IPS-15b (cell line): ENCODE data around the gene EVC2.

Experiments
- H3K27me3 ChIP-seq: one replicate; pipeline ENCODE4 v1.6.1; 2013; ENCODE audit warnings: low read length; ENCODE audit not compliant: control insufficient read depth, insufficient read depth
- H3K36me3 ChIP-seq: one replicate; pipeline ENCODE4 v1.6.1; 2013; ENCODE audit warnings: low read length; ENCODE audit not compliant: control insufficient read depth, insufficient read depth
- H3K4me1 ChIP-seq: one replicate; pipeline ENCODE4 v1.6.1; 2013; ENCODE audit warnings: mild to moderate bottlenecking, low read length; ENCODE audit not compliant: control insufficient read depth, insufficient read depth
- H3K4me3 ChIP-seq: one replicate; pipeline ENCODE4 v1.5.1; 2013; ENCODE audit warnings: low read depth, low read length
- H3K9ac ChIP-seq: one replicate; pipeline ENCODE4 v1.6.1; 2013; ENCODE audit warnings: low read depth, mild to moderate bottlenecking, low read length
- H3K9me3 ChIP-seq: one replicate; pipeline ENCODE4 v1.6.1; 2013; ENCODE audit warnings: mild to moderate bottlenecking, low read length; ENCODE audit not compliant: control insufficient read depth, insufficient read depth

Gene EVC2

GRCh38 chr4:5752376-5753184 is 44.2 kb upstream of the EVC2 start:
- Histone ChIP-seq H3K4me1 (peaks cover 8% of the 10 kb centered on the region), H3K9ac (no peak overlapping the region), H3K36me3 (peaks cover 31% of the 10 kb centered on the region), H3K27me3 (no peaks in the 10 kb centered on the region), H3K4me3 (no peak overlapping the region), H3K9me3 (no peaks in the 10 kb centered on the region)

GRCh38 chr4:5751666-5752375 is 43.5 kb upstream of the EVC2 start:
- H3K9ac ChIP-seq, result no peak overlapping the region
- H3K9me3 ChIP-seq, result no peaks in the 10 kb centered on the region
- no peak overlapping the region for H3K4me3 ChIP-seq
- H3K27me3 ChIP-seq, result no peaks in the 10 kb centered on the region
- H3K4me1 ChIP-seq, result peaks cover 8% of the 10 kb centered on the region
- peaks cover 24% of the 10 kb centered on the region for H3K36me3 ChIP-seq

- H3K9ac ChIP-seq, result no peak overlapping the region
- peaks cover 8% of the 10 kb centered on the region for H3K4me1 ChIP-seq
- H3K9me3 ChIP-seq, result no peaks in the 10 kb centered on the region
- peaks cover 21% of the 10 kb centered on the region for H3K36me3 ChIP-seq
- H3K4me3 ChIP-seq, result no peak overlapping the region
- H3K27me3 ChIP-seq, result no peaks in the 10 kb centered on the region
These were observed 42.7 kb upstream of the EVC2 start for GRCh38 chr4:5750946-5751665.

DNA sequence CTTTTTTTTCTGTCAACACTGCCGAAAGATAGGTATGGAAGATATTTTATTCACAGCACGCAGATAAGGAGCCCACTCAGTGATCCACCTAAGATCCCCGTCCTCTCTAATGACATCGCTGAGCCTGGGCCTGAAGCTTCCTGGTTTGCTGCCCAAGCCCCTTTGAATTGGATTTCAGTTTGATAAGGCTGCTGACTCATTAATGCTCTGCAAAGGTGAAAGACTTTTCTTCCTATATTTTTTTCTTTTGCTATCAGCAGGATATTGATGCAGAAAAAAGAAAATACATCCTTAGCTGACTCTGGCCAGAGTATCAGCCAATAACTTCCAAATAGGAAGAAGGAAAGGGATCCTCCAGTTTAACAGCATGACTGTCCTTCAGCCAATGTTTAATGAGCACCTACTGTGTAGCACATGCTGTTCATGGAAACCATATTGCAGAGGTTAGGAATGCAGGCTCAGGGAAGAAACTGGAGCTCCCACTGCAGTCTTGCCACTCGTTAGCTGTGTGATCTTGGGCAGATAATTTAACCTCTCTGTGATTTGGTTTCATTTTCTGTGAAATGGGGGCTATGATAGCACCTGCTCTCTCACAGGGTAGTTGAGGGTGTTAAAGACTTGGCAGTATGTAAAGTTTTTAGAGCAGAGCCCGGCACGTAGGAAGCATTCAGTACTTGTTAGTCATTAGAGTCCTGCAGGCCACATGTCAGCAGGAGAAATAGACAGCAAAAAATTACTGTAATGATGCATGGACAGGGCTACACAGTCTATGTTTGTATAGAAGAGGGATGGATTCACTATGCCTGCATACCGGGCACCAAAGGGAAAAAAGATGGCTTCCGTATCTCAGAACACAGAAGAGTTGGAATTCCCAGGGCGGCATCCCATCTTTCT is 41.9 kb upstream of the EVC2 start:
- Histone ChIP-seq H3K36me3 (peaks cover 21% of the 10 kb centered on the region), H3K27me3 (no peaks in the 10 kb centered on the region), H3K9me3 (no peaks in the 10 kb centered on the region), H3K4me3 (no peak overlapping the region), H3K9ac (no peak overlapping the region), H3K4me1 (peaks cover 8% of the 10 kb centered on the region)

- no peaks in the 10 kb centered on the region for H3K9me3 ChIP-seq
- H3K4me1 ChIP-seq, result peaks cover 8% of the 10 kb centered on the region
- peaks cover 21% of the 10 kb centered on the region for H3K36me3 ChIP-seq
- no peak overlapping the region for H3K9ac ChIP-seq
- no peak overlapping the region for H3K4me3 ChIP-seq
- no peaks in the 10 kb centered on the region for H3K27me3 ChIP-seq
These were observed 41.2 kb upstream of the EVC2 start for GRCh38 chr4:5749568-5749967.

- H3K36me3 ChIP-seq, result peaks cover 17% of the 10 kb centered on the region
- H3K9me3 ChIP-seq, result no peaks in the 10 kb centered on the region
- H3K27me3 ChIP-seq, result no peaks in the 10 kb centered on the region
- H3K9ac ChIP-seq, result no peak overlapping the region
- no peak overlapping the region for H3K4me3 ChIP-seq
- H3K4me1 ChIP-seq, result peaks cover 8% of the 10 kb centered on the region
These were observed 39.5 kb upstream of the EVC2 start for GRCh38 chr4:5747738-5748375.

DNA sequence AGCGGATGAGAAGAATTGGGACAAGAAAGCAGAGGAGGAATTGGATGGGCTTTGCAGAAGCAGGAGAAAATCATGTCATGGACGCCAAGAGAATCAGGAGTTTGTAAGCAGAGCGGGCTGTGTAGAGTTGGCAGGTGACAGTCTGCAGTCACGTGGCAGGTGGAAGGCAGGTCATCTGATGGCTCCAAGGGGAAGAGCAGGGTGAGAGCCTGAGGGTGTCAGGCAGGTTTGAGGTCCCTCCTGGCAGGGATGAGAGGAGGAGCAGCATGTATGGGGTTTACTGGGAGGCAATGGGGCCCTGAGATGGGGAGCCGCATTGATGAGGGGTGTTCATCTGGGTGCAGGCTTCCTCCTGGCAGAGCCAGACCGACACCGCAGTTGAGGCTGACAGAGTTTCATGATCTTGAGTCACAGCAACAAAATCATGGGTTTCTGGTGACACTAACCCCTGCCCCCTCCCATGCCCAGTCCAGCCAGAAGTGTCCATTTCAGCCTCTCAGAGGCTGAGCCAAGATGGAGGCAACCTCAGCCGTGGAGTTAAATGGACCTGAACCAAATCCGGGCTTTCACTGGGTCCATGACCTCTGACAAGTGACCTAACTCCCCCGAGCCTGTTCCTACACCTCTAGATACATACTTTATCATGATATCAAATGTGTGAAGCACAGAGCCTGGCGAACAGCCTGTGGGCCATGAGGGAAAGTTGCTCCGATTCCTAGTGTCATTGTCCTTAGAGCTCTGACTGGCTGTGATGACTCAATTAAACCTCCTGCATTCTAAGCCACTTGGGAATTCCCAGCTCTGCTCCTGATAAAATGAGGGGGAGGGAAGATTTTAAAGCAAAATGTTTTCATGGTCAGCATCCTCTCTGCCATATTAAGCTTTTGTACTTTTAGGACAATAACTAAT is 38.7 kb upstream of the EVC2 start:
- no peaks in the 10 kb centered on the region for H3K27me3 ChIP-seq
- peaks cover 4% of the 10 kb centered on the region for H3K4me1 ChIP-seq
- H3K9ac ChIP-seq, result no peak overlapping the region
- peaks cover 23% of the 10 kb centered on the region for H3K36me3 ChIP-seq
- H3K4me3 ChIP-seq, result no peak overlapping the region
- H3K9me3 ChIP-seq, result no peaks in the 10 kb centered on the region

DNA sequence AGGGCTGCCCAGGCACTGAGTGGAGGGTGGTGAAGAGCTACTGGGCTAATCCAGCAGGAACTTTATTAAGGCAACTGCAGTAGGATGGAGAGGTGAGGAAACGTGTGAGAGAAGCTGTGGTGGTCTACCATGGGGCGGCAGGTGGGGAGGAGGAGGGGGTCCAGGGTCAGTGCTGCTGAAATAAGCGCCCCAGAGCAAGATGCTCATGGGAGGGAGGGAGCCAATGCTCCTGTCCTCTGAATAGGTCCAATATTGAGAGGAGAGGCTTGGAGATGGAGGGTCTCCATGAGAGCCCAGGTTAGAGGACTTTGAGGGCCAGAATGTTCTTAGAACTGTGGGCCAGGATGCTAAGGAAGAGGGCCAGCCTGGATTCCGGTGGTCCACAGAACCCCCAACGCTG is 37.9 kb upstream of the EVC2 start:
- no peaks in the 10 kb centered on the region for H3K27me3 ChIP-seq
- H3K4me3 ChIP-seq, result no peak overlapping the region
- no peak overlapping the region for H3K9ac ChIP-seq
- peaks cover 20% of the 10 kb centered on the region for H3K36me3 ChIP-seq
- no peaks in the 10 kb centered on the region for H3K4me1 ChIP-seq
- no peaks in the 10 kb centered on the region for H3K9me3 ChIP-seq

GRCh38 chr4:5742968-5743367 is 34.6 kb upstream of the EVC2 start:
- H3K9me3 ChIP-seq, result no peaks in the 10 kb centered on the region
- H3K4me3 ChIP-seq, result no peak overlapping the region
- H3K27me3 ChIP-seq, result no peaks in the 10 kb centered on the region
- no peaks in the 10 kb centered on the region for H3K4me1 ChIP-seq
- H3K36me3 ChIP-seq, result peaks cover 13% of the 10 kb centered on the region
- H3K9ac ChIP-seq, result no peak overlapping the region

GRCh38 chr4:5742388-5742787 is 34.0 kb upstream of the EVC2 start:
- no peaks in the 10 kb centered on the region for H3K27me3 ChIP-seq
- no peaks in the 10 kb centered on the region for H3K9me3 ChIP-seq
- H3K9ac ChIP-seq, result no peak overlapping the region
- H3K4me3 ChIP-seq, result no peak overlapping the region
- H3K36me3 ChIP-seq, result peaks cover 13% of the 10 kb centered on the region
- no peaks in the 10 kb centered on the region for H3K4me1 ChIP-seq
